GM19324 (cell line): Measurements from ENCODE around the gene VSIG8.

Experiments
- ATAC-seq: cut with Tn5 transposase; IDR thresholded peaks from one replicate; pipeline ENCODE4 v1.9.1; 2021; ENCODE audit warnings: mild to moderate bottlenecking, moderate library complexity; ENCODE audit not compliant: unreplicated experiment, low FRiP score

The VSIG8 gene

DNA sequence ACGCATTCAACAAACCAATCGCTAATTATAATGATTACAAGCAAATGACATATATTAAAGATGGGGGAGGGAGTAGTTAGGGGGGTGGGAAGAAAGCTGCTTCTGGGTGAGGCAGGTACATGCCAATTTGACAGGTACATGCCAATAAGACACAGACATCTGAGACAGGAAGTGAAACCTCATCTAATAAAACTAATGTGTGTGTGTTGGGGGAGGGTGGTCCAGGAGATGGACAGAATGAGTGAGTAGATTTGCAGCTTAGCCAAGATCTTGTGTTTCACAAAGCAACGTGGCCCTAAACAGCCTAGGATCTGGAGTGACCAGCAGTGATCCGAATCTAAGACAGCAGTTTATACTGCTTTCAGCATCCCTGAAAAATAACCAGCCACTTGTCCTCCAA lies 26.7 kb upstream of the VSIG8 start:
- ATAC-seq, result no peak

DNA sequence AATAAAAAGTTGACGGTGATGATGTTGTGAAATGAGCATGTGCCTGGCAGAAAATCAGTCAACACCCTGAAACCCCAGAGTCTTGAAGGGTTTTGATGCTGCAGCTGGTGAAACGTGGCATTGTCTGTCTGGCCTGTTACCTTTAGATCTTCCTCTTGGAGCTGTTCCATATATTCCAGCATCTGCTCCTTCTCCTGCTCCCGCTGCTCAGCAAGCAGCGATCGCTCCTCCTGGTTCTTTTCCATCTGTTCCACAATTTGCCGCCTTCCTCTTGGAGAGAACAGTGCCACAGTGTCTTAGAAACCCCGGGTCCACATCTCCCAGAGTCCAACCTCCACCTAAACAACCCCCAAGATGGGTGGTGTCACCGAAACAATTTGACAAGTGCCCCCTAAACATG lies 21.8 kb upstream of the VSIG8 start:
- ATAC-seq, result no peak

DNA sequence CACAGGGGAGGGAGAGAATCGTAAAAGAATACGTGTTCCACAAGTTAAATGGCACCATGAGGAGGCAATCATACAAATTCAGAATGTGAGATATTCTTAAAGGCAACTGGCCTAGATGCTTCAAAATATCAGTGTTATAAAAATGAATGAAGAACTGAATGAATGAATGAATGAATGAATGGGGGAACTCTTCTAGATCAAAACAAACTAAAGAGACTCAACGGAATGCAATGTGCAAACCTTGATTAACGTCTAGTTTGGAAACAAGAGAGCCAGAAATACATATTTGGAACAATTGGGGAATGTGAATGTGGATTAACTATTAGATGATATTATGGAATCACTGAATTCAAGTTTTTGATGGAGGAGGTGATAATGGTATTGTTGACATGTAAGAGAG lies 20.7 kb upstream of the VSIG8 start:
- ATAC-seq, result no peak

- ATAC-seq, result no peak
Observed at GRCh38 chr1:159882527-159882862, 20.0 kb upstream of the VSIG8 start.

DNA sequence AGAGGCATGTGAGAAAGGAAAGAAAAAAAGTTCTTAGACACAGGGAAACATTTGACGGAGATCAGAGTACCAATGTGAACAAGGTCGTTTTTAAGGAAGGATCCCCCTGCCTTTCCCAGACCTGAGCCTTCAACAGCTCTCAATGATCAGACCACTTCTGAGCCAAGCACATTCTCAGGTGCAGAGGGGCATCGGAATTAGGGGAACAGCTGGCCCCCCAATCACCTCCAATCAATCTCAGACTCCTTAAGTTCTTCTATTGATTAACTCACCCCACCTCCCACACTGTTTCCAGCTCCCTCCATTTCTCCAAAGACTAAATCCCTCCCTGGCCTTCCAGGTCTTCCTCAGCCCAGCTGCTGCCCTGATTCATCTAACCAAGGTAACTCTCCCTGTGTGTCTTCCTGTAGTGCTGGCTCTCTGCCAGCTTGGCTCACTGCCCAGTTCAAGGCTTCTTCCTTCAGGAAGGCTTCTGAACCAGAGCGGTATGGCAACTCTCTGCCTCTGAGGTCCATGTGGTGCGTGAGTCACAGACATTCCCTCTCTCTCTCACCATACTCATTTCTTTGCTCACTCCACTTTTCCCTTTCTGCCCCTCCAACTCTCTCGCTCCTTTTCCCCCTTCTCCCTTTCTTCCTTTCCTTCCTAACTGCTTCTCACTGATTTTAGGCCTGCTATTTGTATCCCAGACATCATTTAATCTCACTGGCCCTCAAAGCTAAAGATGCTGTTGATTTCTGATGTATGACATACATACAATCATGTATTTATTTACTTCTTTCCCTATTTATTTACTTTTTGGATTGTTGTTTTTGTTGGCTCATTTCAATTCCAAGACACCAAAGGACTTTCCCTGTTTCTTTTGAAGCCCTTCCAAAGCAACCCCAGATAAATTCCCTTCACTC lies 19.4 kb upstream of the VSIG8 start:
- ATAC-seq, result no peak

DNA sequence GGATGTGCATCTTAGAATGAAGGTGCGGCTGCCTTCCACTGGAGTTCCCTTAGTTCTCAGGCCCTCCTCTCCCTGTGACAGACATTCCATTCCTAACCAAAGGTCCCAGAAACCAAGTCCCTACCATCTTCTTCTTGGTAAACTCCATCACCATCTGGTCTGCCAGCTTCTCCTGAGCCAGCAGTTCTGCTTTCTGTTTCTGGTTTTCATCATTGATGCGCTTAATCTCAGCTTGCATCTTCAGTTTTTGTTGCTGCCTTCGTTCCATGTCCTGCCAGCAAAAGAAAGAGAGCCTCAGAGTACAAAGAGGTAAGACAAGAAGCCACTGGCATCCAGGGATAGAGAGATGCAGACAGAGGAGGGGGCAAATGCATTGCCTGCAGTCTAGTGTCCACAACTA lies 18.0 kb upstream of the VSIG8 start:
- no peak for ATAC-seq

DNA sequence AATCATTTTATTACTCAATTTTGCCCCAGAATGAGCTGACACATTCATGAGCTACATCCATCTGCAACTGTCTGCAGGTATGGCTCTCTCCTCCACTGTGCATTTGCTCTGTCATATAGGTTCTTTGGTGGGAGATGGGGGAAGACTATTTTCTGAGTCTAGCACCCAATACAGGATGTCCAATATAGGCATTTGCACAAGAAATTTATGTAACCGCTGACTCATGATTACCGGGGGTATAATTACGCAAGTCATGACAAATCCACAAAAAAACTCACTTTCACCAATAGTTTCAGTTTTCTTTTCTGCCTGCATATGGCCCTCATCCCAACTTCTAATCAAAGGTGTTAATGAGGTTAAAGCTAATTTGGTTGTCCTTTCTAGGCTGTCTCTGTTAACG lies 17.5 kb upstream of the VSIG8 start:
- ATAC-seq, result no peak

GRCh38 chr1:159879136-159879535 lies 16.7 kb upstream of the VSIG8 start:
- no peak for ATAC-seq

DNA sequence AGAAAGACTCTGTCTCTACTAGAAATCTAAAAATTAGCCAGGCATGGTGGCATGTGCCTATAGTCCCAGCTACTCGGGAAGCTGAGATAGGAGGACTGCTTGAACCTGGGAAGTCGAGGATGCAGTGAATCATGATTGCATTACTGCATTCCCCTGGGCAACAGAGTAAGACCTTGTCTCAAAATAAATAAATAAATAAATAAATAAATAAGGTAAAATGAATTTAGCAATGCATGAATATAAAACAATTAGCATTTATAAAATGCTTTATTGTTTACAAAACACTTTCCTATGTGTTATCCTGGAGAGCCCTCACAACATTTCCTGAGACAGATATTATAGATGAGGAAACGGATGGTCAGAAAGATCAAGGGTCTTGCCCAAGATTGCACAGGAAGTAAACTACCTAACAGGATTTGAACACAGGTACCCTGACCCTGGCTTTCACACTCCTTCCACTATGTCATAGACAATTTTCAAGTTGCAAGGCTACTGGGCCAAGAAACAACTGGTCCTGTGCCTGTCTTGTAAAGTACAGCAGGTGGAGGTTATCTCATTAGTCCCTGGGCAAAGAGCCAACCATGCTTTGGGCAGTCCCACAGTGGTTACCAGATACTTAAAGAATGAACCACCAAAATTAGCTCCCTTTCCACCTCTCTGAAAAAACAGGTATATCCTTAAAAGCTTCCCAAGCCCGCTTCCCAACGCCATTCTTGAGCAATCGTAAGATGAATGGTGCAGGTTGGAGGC lies 15.4 kb upstream of the VSIG8 start:
- no peak for ATAC-seq

DNA sequence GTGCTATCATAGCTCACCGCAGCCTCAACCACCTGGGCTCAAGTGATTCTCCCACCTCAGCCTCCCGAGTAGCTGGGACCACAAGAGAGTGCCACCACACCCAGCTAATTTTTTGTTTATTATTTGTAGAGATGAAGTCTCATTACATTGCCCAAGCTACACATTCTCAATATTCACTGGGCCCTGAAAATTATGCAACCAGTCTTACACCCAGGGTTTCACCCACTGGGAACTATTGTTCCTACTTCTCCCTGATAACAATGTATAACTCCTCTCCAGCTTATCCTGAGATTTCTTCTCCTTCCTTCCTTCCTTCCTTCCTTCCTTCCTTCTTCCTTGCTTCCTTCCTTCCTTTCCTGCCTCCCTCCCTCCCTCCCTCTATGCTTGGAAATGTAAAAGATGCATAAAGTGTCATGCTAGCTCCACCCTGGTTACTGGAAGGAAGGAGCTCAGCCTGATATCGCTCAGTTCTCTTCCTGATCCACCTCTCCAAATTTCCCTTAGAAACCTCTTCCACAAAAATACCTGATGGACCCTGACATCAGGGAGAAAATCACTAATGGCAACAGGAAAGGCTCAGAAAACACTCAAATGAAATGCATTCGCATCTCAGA lies 11.2 kb upstream of the VSIG8 start:
- ATAC-seq, result no peak

- no peak for ATAC-seq
Observed at GRCh38 chr1:159872891-159873290, 10.4 kb upstream of the VSIG8 start.

- no peak for ATAC-seq
Observed at GRCh38 chr1:159870704-159871103, 8.2 kb upstream of the VSIG8 start.

DNA sequence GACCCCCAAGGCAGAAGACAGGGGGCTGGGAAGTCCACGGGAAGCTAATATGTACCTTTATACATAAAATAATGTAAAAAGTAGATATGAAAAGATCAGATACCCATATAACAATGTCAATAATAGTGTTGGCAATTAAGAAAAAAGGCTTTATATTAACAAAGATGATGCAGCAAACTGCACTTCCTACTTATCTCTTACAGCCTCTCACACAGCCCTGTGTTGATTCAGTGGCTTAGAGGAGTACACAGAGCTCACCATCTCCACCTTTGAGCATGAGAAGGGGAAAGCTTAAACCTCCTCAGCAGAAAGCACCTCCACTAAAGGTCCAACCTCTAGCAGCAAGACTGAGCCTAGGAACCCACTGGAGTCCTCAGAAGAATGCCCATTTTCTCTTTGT lies 7.2 kb upstream of the VSIG8 start:
- no peak for ATAC-seq

GRCh38 chr1:159869173-159869572 lies 6.7 kb upstream of the VSIG8 start:
- ATAC-seq, result no peak

GRCh38 chr1:159868766-159869165 lies 6.3 kb upstream of the VSIG8 start:
- ATAC-seq, result no peak

DNA sequence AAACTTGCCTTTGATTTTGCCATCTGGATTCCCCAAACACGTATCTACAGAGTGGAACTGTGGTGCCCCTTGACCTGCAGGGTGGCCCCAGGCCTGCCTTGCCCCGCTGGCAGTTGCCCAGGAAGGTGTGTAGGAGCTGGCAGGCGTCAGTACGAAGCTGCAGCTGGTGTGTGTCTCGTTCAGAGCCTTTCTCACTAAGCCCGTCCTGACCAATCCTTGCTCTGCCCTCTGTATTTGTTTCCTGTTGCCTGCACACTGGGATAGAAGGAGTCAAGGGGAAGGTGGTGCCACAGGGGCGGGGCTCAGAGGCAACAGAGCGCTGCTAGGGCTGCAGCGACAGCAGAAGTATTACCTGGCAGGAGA lies 5.2 kb upstream of the VSIG8 start:
- ATAC-seq, result no peak

DNA sequence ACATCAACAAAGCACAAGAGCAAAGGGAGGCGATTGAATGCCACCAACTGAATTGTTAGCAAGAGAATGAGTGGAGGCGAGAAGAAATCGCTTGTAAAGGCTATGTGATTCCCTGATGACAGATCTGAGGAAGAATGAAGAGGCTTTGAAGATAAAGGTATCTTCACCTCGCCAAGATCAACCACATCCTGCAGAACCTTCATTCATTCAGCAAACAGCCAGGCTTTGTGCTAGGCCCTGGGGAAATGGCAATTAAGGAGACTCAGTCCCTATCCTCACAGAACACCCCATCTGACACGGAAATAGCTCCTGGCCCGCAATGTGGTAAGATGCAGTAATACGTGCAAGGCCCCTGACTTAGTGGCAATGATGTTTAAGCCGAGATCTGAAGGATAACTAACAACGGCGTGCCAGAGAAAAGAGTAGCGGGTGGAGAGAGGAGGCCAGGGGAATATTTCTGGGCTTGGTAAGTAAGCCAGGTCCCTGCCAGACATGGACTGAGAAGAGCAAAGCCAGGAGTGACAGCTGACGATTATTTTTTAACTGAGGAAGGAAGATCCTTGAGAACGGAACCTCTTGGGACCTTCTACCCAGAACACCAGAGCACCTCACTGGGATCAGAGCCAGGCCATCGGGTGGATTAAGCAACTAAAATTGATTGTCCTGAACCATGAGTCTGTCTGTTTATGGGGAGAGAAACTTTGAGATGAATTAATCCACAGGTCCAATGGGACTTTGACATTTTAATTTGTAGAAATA lies 4.6 kb upstream of the VSIG8 start:
- ATAC-seq, result no peak

- ATAC-seq, result no peak
Observed at GRCh38 chr1:159866066-159866465, 3.6 kb upstream of the VSIG8 start.

DNA sequence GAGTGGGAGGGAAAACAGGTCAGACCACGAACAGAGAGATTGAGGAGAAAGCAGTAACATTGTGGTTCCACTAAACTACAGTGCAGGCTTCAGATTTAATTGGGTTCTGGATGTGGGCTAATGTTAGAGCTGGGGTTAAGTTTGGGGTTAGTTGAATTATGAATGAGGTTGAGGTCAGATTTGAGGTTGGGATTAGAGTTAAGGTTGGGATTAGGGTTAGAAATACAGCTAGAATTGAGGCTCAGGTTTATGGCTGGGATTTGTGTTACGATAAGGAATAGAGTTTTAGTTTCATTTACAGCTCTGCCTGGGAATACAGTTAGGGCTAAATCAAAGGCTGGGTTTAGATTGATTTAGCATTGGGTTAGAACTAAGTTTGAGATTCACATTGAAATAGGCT lies 1.8 kb upstream of the VSIG8 start:
- no peak for ATAC-seq

- no peak for ATAC-seq
Observed at GRCh38 chr1:159862031-159862430, 426 bp downstream of the VSIG8 start.

- no peak for ATAC-seq
Observed at GRCh38 chr1:159861218-159861617, 1.2 kb downstream of the VSIG8 start.
